ENCODE measurements around the gene RFX7. TPM values are rescaled to one million over a fixed set of nuclear protein-coding genes. Genes with fewer than 3 reads are reported as not detected.

Gene RFX7
- 3.8 TPM for polyA plus RNA-seq (2012; ENCODE audit: insufficient read length, low read depth)

DNA sequence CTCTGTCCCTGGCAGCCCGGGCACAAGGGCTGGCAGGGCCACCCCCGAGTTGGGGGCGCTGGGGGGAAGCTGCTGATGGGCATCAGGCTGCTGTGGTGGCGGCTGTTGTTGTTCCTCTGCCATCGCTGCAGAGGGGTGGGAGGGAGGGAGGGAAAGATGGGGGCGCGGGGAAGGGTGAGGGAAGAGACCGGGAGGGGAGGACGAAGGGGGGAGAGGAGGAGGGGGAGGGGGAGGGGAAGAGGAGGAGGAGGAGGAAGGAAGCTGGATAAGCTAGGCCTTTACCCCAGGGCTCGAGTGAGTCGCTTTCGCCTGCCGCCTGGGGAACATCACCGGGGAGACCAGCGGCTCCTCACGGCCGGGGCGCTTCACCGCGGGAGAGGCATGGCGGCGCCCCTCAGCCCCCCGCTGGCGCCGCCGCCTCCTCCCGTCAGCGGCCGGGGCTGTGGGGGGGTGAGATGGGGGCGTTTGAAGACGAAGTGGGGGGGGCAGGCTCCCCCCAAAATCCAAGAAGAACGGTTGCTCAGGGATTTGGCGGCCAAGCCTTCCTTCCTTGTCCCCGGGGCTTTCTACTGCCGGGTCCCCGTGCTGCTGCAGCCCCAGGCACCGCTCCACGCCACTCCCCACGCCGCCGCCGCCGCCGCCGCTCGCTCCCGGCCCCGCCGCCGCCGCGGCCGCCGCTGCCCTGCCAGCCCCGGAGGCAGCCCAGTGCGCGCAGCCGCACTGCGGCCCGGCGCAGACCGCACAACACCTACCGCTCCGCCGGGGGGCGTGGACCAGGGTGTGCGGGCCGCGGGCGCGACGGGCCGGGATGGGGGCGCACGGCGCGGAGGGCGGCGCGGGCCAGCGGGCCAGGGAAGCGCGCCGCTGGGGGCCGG lies at the start of gene RFX7:
Gene RFX7, minus strand, starts transcription at position 717 of the 875 bp plus-strand sequence. Its CDS starts 594 bp downstream, at position 123.
- TF ChIP-seq, protein P1, sequence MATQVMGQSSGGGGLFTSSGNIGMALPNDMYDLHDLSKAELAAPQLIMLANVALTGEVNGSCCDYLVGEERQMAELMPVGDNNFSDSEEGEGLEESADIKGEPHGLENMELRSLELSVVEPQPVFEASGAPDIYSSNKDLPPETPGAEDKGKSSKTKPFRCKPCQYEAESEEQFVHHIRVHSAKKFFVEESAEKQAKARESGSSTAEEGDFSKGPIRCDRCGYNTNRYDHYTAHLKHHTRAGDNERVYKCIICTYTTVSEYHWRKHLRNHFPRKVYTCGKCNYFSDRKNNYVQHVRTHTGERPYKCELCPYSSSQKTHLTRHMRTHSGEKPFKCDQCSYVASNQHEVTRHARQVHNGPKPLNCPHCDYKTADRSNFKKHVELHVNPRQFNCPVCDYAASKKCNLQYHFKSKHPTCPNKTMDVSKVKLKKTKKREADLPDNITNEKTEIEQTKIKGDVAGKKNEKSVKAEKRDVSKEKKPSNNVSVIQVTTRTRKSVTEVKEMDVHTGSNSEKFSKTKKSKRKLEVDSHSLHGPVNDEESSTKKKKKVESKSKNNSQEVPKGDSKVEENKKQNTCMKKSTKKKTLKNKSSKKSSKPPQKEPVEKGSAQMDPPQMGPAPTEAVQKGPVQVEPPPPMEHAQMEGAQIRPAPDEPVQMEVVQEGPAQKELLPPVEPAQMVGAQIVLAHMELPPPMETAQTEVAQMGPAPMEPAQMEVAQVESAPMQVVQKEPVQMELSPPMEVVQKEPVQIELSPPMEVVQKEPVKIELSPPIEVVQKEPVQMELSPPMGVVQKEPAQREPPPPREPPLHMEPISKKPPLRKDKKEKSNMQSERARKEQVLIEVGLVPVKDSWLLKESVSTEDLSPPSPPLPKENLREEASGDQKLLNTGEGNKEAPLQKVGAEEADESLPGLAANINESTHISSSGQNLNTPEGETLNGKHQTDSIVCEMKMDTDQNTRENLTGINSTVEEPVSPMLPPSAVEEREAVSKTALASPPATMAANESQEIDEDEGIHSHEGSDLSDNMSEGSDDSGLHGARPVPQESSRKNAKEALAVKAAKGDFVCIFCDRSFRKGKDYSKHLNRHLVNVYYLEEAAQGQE (IDR thresholded peaks at IDR 0.05; ENCODE audit: insufficient read depth in 1 of 2, low read depth in 2 of 2, low read length in 2 of 2) = no peak
- TF ChIP-seq FOXP2 (optimal IDR thresholded peaks at IDR 0.05; ENCODE audit: borderline replicate concordance, extremely low read depth, extremely low read length, insufficient read depth) = peak; percentile 59
- 0 out of 2 replicates have a peak, but pooled peaks have one; percentile 17 for TF ChIP-seq TAF1 (IDR thresholded peaks at IDR 0.05; ENCODE audit: borderline replicate concordance, insufficient read depth, low read length)
- TF ChIP-seq POLR2AphosphoS5 (IDR thresholded peaks at IDR 0.05; ENCODE audit: low read depth, low read length) = no peak
- TF ChIP-seq SIN3A (IDR thresholded peaks at IDR 0.05; ENCODE audit: borderline replicate concordance, insufficient read depth, low read length) = no peak

GRCh38 chr15:56292546-56293316 lies 49.1 kb upstream of the RFX7 start:
- TF ChIP-seq, protein P1 (IDR thresholded peaks at IDR 0.05; ENCODE audit: insufficient read depth in 1 of 2, low read depth in 2 of 2, low read length in 2 of 2) = no peak
- TF ChIP-seq TAF1 (IDR thresholded peaks at IDR 0.05; ENCODE audit: borderline replicate concordance, insufficient read depth, low read length) (no peak), FOXP2 (optimal IDR thresholded peaks at IDR 0.05; ENCODE audit: borderline replicate concordance, extremely low read depth, extremely low read length, insufficient read depth) (no peak), POLR2AphosphoS5 (IDR thresholded peaks at IDR 0.05; ENCODE audit: low read depth, low read length) (no peak), SIN3A (IDR thresholded peaks at IDR 0.05; ENCODE audit: borderline replicate concordance, insufficient read depth, low read length) (no peak)

GRCh38 chr15:56291741-56292140 lies 48.1 kb upstream of the RFX7 start:
- no peak for TF ChIP-seq FOXP2 (optimal IDR thresholded peaks at IDR 0.05; ENCODE audit: borderline replicate concordance, extremely low read depth, extremely low read length, insufficient read depth)

- TF ChIP-seq, protein P1 (IDR thresholded peaks at IDR 0.05; ENCODE audit: insufficient read depth in 1 of 2, low read depth in 2 of 2, low read length in 2 of 2) = no peak
- no peak for TF ChIP-seq TAF1 (IDR thresholded peaks at IDR 0.05; ENCODE audit: borderline replicate concordance, insufficient read depth, low read length)
- TF ChIP-seq POLR2AphosphoS5 (IDR thresholded peaks at IDR 0.05; ENCODE audit: low read depth, low read length) = no peak
- no peak for TF ChIP-seq SIN3A (IDR thresholded peaks at IDR 0.05; ENCODE audit: borderline replicate concordance, insufficient read depth, low read length)
- no peak for TF ChIP-seq FOXP2 (optimal IDR thresholded peaks at IDR 0.05; ENCODE audit: borderline replicate concordance, extremely low read depth, extremely low read length, insufficient read depth)
Measured at GRCh38 chr15:56286213-56286612, 42.5 kb upstream of the RFX7 start.

DNA sequence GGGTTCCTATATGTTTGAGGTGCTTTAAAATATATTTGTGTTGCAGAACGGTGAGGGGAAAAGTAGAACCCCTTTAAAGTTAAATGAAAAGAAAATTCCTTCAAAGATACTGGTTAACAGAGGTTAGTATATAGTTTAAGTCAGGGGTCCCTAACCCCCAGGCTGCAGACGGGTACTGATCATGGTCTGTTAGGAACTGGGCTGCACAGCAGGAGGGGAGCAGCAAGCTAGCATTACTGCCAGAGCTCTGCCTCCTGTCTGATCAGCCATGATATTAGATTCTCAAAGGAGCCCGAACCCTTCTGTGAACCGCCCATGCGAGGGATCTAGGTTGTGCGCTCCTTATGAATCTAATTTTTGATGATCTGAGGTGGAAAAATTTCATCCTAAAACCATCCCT lies 37.5 kb upstream of the RFX7 start:
- TF ChIP-seq SIN3A (IDR thresholded peaks at IDR 0.05; ENCODE audit: borderline replicate concordance, insufficient read depth, low read length) (no peak), TAF1 (IDR thresholded peaks at IDR 0.05; ENCODE audit: borderline replicate concordance, insufficient read depth, low read length) (no peak), POLR2AphosphoS5 (IDR thresholded peaks at IDR 0.05; ENCODE audit: low read depth, low read length) (no peak), FOXP2 (optimal IDR thresholded peaks at IDR 0.05; ENCODE audit: borderline replicate concordance, extremely low read depth, extremely low read length, insufficient read depth) (no peak)
- TF ChIP-seq, protein P1 (IDR thresholded peaks at IDR 0.05; ENCODE audit: insufficient read depth in 1 of 2, low read depth in 2 of 2, low read length in 2 of 2) = no peak
